T-helper 9 cell (primary cell): ENCODE results near the gene PATE4.

ENCODE experiments used
- DNase-seq: peaks from one replicate; pipeline ENCODE4 v3.0.0-alpha.2; 2020

PATE4 gene

DNA sequence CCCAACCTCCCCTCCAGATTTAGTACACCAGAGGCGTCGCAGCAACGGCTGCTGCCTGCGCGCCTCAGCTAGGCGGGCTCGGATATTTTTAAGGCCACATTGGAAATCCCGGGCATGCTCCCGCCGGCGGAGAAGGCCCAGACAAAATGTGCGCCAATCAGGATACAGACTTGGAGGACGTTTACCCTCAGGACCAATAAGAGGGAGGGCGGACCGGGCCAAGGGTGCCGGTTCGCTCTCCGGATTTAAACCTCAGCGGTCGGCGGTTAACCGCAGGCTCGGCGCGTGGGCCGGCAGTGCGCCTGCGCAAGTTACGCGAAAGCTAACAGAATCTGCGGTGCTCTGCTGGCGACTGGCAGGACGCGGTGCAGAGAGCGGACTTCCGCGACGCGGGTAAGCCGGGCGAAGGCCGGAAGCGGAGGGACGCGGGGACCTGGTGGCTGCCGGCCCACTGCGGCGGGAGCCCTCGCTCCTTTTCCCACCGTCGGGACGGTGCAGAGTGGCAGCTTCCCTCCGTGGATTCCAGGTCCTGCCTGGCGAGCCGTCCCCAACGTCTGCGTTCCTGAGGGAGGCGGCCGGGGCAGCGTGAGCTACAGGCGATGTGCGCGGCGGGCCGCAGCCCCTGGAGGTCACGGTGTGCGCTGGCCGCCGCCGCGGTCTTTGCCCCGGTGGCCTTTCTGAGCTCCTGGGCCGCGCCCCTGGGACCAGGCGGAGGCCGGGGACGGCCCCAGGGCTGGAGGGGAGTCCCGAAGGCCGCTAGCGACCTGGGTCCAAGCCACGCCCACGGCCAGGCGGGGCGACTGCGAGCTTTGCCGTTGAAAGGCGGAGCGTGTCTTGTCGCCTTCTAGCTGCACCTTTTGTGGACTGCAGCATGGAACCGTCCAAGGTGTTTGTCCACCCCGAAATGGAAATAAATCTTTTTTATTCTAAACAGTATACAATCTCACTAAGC is 54.5 kb downstream of the PATE4 start, which contains the start of gene HYLS1:
HYLS1 (plus strand) TSS at position 296 of the 952 bp plus-strand sequence. CDS start 11,701 bp downstream, outside the sequence.
- DNase-seq: peak; percentile 97
